T-helper 2 cell treated with Interferon-gamma antibody and Interleukin-4, amounts not matched to agents 100 ng/mL and 5 ng/mL, for 36 hours (primary cell): ENCODE data around the gene SIN3B. TPM values are rescaled to one million over a fixed set of nuclear protein-coding genes. Genes with fewer than 3 reads are reported as not detected.

Experiments used
- intact Hi-C: fragments of 100-400 bp; cut with micrococcal nuclease; formaldehyde crosslinking; loops from one replicate; pipeline ENCODE4 v1.15.1; 2023
- total RNA-seq: library from RNA; stranded (reverse); gene quantifications from 2 replicates; pipeline ENCODE4 v1.2.3, GENCODE V29; 2022

Gene SIN3B
- total RNA-seq, 1 donor from 2014 or later: 37.4 TPM

DNA sequence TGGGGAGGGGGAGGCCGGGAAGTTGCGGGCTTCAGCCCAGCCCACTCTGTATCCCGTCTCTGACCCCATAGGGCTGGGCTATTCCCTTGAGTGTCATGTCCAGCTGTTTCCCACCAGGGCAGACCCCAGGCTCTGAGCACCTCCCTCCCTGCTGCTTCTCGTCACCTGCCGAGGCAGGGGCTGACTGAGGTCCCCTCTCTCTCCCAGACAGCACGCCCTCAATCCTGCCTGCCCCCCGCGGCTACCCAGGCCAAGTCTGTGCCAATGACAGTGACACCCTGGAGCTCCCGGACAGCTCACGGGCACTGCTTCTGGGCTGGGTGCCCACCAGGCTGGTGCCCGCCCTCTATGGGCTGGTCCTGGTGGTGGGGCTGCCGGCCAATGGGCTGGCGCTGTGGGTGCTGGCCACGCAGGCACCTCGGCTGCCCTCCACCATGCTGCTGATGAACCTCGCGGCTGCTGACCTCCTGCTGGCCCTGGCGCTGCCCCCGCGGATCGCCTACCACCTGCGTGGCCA, 60.2 kb downstream of the SIN3B start:
- intact Hi-C loops: no loop called here

- intact Hi-C loops: no loop called here
Measured at GRCh38 chr19:16889883-16890460, 60.8 kb downstream of the SIN3B start.

DNA sequence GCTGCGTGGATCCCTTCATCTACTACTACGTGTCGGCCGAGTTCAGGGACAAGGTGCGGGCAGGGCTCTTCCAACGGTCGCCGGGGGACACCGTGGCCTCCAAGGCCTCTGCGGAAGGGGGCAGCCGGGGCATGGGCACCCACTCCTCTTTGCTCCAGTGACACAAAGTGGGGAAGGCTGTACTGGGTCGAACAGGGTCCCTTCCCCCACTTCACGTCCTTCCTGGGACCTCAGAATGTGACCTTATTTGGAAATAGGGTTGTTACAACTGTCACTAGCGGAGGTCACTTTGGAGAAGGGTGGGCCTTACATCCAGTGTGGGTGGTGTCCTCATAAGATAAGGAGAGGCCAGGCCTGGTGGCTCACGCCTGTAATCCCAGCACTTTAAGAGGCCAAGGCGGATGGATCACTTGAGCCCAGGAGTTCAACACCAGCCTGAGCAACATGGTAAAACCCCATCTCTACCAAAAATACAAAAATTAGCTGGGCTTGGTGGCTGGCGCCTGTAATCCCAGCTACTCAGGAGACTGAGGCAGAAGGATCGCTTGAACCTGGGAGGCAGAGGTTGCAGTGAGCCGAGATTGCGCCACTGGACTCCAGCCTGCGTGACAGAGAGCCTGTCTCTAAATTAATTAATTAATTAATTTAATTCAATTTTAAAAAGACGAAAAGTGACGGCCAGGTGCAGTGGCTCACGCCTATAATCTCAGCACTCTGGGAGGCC, 61.4 kb downstream of the SIN3B start:
- intact Hi-C loops: no loop called here

- intact Hi-C loops: no loop called here
Measured at GRCh38 chr19:16891696-16892382, 62.6 kb downstream of the SIN3B start.

DNA sequence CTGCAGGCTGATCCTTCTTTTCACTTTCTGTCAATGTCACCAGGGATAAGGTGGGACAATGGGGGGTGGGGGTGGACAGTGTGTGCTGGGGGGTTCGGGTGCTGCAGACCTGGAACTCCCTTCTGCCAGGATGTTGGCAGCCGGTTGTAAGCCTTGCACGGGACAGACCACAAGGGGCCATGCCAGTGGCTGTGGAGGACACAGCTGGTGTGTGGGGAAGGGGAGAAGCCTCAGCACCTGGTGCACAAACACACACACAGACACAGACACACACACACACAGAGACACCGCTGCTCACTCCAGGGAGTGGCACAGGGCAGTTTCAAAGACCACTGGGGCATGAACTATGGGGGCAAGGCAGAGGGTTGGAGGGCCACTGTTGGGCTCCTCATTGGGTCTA, 63.2 kb downstream of the SIN3B start:
- intact Hi-C loops: no loop called here

GRCh38 chr19:16892868-16893685, 63.9 kb downstream of the SIN3B start:
- intact Hi-C loops: no loop called here

DNA sequence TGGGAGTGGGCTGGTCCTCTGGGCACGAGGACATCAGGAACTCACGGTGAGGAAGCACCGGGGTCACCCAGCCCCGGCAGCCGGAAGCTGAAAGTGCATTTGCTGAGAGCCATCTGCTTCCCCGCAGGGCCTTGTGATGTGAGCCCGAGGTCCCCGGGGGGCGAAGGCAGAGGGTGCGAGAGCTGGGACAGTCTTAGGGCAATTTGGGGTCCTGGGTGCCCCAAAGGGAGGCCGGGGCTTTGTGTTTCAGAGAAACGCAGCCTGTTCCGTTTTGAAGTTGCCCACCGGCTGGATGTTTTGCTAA, 64.4 kb downstream of the SIN3B start:
- intact Hi-C loops: no loop called here

GRCh38 chr19:16894080-16894479, 64.9 kb downstream of the SIN3B start:
- intact Hi-C loops: no loop called here

GRCh38 chr19:16895467-16896145, 66.4 kb downstream of the SIN3B start:
- intact Hi-C loops: loop anchor here (2.0 to 5.0 kb wide), 3 partner anchors 68 to 332 kb away; partner anchors contain the start of genes OCEL1 and SIN3B

GRCh38 chr19:16896146-16897028, 67.2 kb downstream of the SIN3B start:
- intact Hi-C loops: loop anchor here (1.0 to 5.0 kb wide), 4 partner anchors 69 to 331 kb away; partner anchors contain the start of genes OCEL1 and SIN3B

DNA sequence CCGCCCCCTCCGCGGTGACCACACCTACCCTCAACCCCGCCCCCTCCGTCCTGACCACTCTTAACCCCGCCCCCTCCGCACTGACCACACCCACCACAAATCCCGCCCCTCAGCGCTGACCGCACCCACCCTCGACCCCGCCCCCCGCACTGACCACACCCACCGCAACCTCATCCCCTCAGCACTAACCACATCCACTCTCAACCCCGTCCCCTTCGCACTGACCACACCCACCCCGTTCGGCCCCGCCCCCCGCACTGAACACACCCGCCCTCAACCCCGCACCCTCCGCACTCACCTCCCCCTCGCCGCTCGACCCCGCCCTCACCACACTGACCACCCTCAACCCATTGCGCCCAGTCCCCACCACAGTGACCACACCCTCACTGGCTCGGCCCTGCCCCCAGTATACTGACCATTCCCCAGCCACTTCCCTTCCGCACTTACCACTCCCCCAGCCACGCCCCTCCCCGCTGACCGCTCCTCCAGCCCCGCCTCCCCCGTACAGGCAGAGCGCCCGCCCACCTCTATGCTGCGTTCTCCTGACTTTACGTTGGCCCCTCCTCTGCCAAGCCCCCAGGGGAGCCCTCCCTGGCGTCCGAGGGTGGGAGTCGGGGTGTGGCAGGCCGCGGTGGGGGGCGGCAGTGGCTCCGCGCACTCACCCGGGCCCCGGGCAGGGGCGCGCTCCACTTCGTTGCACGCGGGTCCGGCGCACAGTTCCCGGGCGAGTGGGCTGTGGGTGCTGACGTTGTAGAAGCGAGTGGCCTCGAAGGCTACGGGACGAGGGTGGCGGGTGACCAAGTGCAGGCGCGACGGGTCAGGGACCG, 68.0 kb downstream of the SIN3B start:
- intact Hi-C loops: loop anchor here (1.0 to 5.0 kb wide), 4 partner anchors 70 to 330 kb away; partner anchors contain the start of genes OCEL1 and SIN3B

DNA sequence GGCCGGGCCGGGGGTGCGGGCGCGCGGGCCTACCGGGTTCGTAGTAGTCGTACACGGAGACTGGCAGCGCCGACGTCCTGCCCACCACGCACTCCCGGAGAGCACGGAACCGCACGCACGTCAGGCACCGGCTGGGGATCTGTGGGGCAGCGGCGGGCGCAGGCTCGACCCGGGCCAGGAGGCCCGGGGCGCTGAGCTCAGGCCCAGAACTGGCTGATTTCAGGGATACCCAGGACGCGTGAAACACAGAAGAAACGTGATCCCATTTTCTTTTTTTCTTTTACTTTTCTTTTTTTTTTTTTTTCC, 68.6 kb downstream of the SIN3B start:
- intact Hi-C loops: loop anchor here (1.0 to 5.0 kb wide), 4 partner anchors 71 to 329 kb away; partner anchors contain the start of genes OCEL1 and SIN3B

- intact Hi-C loops: loop anchor here (5.0 kb wide), 2 partner anchors 71 to 329 kb away; partner anchors contain the start of genes OCEL1 and SIN3B
Measured at GRCh38 chr19:16898361-16899015, 69.3 kb downstream of the SIN3B start.

- intact Hi-C loops: loop anchor here (5.0 kb wide), 2 partner anchors 72 to 328 kb away; partner anchors contain the start of genes OCEL1 and SIN3B
Measured at GRCh38 chr19:16899566-16900075, 70.4 kb downstream of the SIN3B start.

GRCh38 chr19:16901491-16902175, 72.4 kb downstream of the SIN3B start:
- intact Hi-C loops: no loop called here

DNA sequence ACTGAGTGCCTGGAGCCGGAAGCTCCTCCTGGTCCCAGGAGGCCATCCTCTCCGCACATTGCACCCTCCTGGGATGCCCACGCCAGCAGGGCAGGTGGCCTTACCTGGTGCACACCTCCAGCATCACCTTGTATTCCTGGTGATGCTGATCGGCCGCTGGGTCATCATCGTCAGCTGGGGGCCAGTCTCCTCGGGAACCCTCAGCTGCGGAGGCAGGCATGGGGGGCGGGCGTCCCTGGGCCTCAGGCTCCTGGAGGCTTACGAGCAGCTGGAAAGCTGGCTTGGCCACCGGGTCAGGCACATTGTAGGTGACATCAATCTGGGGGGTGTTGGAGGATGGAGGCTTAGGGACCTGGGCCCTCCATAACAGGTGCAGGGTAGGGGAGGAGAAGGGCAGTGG, 73.3 kb downstream of the SIN3B start:
- intact Hi-C loops: no loop called here

DNA sequence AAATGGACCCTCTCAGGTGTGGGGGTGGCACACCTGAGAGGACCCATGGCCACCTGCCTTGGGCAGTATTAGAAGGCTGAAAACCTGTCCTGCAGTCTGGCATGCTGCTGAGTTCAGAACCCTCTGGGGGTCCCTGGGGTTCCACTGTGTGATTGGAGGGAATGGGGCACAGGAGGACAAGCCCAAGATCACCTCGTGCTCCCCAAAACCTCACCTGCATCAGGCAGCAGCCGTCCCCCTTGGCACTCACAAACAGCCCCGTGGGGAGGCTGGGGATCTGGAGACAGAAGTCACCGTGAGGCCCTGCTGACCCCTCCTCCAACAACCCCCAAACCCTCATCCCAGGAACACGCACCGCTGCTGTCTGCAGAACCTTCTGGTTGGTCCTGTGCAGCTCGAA, 74.1 kb downstream of the SIN3B start:
- intact Hi-C loops: no loop called here
